NCI-H1436 (cell line): Measurements from ENCODE around the gene WIPF2.

ENCODE experiments used
- DNase-seq: peaks from one replicate; lab custom pipeline; 2025; lab: John Stamatoyannopoulos, UW

Gene WIPF2, protein sequence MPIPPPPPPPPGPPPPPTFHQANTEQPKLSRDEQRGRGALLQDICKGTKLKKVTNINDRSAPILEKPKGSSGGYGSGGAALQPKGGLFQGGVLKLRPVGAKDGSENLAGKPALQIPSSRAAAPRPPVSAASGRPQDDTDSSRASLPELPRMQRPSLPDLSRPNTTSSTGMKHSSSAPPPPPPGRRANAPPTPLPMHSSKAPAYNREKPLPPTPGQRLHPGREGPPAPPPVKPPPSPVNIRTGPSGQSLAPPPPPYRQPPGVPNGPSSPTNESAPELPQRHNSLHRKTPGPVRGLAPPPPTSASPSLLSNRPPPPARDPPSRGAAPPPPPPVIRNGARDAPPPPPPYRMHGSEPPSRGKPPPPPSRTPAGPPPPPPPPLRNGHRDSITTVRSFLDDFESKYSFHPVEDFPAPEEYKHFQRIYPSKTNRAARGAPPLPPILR

DNA sequence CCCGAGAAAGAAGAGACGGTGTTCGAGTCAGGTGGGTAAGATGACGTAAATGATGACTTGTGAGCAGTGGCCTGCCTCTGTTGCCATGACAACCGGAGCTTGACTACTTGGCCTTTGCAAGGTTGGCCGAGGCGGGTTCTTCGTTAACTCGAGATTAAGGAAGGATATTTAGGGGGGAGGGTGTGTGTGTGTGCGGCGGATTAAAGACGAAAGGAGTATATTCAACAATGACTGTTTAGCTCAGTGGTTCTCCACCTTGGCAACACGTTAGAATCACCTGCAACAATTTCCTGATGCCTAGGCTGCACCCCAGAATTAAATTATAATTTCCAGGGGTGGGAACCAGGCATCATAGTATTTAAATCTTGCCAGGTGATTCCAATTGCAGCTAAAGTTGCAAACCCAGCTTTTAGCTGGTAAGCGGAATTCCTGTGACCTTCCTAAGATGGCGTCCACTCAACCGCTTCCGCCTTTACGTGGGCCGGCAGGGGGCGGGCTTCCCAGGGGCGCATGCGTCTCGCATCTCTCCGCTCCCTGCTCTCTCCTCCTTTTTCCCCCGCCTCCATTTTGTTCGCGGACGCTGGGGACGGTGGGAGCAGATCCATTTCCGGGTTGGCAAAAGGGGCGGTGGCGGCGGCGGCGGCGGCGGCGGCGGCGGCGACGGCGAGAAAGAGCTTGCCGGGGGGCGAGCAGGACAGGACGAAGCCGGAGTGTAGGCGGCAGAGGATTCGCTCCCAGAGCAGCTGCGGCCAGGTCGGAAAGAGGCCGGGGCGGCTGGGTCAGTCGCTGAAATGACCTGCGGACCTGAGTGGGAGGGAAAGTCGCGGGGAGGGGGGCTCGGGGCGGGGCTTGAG, at the start of gene WIPF2:
Gene WIPF2, plus strand, starts transcription at position 565 of the 854 bp plus-strand sequence. CDS start 37,156 bp downstream, outside the sequence.
- DNase-seq = peak; percentile 100

DNA sequence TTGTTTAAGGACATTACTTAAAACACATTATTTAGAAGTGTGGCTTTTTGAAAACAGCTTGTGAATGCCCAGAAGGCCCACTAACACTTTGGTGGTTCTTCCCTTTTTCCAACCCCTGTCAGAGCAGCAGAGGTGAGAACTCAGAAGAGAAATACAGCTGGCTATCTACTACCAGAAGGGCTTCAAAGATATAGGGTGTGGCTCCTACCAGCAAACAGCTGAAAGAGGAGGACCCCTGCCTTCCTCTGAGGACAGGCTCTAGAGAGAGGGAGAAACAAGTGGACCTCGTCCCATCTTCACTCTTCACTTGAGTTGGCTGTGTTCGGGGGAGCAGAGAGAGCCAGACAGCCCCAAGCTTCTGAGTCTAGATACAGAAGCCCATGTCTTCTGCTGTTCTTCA, 48.8 kb upstream of the WIPF2 start:
- no peak for DNase-seq

DNA sequence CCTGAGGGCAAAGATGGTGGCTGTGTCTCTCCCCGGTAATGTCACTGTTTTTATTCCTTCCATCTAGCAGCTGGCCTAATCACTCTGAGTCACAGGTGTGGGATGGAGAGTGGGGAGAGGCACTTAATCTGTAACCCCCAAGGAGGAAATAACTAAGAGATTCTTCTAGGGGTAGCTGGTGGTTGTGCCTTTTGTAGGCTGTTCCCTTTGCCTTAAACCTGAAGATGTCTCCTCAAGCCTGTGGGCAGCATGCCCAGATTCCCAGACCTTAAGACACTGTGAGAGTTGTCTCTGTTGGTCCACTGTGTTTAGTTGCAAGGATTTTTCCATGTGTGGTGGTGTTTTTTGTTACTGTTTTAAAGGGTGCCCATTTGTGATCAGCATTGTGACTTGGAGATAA, 47.4 kb upstream of the WIPF2 start:
- no peak for DNase-seq

DNA sequence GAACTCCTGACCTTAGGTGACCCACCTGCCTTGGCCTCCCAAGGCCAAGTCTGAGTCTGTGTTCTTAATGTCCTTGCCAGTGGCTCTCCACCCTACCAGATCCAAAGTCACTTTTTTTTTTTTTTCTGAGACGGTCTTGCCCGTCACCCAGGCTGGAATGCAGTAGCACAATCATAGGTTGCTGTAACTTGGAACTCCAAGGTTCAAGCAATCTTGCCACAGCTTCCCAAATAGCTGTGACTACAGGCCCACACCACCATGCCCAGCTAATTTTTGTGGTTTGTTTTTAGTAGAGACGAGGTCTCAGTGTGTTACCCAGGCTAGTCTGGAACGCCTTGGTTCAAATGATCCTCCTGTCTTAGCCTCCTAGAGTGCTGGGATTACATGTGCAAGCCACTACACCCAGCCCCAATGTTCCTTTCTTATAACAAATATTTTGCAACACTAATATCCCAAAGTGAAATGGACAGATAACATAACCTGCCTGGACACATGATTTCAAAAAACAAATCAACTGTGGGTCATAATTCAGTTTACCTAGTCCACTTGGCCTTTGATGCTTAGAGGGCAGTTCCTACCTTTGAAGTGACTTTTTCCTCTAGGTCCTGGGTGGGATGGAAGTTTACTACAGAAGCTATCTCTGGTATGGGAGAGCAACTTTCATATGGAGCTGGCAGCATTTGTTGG, 45.9 kb upstream of the WIPF2 start:
- no peak for DNase-seq

DNA sequence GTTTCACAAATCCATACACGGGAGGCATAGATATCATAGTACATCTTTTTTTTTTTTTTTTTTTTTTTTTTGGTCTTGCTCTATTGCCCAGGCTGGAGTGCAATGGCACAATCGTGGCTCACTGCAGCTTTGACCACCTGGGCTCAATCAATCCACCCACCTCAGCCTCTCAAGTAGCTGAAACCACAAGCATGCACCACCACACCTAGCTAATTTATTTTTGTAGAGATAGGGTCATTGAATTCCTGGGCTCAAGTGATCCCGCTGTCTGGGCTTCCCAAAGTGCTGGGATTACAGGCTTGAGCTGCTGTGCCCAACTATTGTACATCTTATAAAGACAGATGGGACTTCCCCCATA, 45.3 kb upstream of the WIPF2 start:
- no peak for DNase-seq

DNA sequence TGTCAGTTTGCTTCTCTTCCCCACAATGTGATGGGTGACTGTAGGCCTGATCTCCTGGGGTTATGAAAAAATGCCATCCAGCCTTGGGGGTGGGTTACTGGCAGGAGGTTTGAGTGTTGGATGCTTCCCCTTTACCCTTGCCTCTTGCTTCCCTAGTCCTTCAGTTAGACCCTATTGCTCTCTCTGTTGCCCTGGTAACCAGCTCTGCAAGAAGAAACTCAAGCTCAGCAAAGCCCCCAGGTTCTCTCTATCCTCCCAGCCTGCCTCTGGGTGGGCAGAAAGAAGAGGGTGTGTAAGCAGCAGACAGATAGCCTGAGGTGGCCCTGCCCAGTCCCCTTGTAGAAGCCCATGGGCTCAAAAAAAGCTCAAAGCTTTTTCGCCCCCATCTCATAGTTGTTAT, 44.6 kb upstream of the WIPF2 start:
- no peak for DNase-seq

DNA sequence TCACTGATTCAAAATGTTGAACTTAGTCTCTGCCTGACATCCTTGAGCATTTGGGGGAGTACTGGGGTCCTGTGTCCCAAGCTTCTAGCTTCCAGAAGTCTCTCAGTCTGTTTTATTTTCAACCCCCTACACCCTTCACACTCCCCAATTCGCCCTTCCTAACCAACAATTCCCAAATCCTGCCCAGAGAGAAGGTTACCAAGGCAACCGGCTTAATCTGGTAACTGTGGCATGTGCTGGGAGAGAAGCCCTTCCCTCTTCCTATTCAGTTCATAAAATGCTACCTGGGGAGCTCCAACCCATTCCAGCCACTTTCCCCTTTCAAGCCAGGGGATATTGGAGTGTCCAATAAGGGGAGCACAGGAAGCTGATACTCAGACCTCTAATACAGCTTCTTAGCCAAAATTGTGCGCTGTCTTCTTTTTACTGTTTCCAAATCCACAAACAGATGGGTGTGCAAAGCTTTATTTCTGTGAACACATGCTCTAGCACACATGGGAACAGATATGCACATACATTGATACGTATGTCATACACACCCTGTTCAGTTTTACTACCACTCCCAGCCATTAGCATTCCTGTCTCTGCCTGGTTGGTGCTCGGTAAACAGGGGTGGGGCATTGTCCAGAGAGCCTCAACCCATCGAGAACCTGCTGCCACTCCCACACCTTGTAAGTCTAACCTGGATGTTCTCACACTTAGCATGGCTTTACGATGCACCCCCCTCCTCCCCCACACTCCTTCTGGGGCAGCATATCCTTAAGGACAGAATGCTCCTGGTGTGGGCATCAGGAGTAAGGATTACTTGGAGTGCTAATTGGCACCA, 43.0 kb upstream of the WIPF2 start:
- DNase-seq = no peak

DNA sequence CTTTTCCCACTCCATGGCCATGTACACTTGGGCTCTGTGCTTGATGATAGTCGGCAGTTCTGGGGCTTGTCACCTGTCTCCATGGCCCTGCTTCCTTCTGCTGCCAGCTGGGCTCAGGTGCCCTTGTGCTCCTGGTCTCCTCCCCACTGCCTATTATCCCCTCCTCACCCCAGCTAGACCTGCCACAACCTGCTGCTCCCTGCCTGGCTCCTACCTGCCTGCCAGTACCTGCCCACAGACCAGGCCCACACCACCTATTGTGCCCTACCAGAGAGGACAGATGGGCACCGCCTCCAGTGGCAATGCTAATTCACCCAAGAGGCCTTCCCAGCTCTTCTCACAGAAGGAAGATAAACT, 42.4 kb upstream of the WIPF2 start:
- DNase-seq = no peak

DNA sequence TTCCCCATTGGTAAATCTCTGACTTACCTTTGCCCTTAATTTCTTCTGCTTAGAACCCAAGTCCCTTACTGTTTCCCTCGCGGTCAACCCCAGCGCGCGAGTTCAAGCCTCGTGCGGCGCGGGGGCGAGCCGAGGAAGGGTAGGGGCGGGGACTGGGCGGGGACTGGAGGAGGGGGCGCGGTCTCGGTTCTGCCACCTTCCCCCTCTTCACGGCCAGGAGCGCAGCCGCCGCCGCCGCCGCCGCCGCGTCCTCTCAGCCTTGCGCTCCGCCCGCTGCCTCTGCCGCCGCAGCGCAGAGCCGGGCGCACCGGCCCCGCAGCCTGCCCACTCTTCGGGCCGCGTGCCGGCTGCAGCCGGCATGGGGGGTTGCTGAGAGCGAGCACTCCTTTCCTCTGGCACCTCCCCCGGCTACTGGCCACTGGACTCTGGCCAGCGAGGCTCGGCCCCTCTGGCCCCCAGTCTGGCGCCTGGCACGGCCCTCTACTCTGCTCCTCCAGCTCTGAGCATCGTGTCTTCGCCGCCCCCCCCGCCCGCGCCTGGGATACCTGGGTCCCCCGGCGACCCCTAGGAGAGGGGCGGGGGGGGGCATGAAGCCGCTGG, 41.7 kb upstream of the WIPF2 start, which contains the start of gene RAPGEFL1:
Gene RAPGEFL1, plus strand, starts transcription at position 196 of the 600 bp plus-strand sequence. Its CDS starts 392 bp downstream, at position 588.
- DNase-seq = peak; percentile 84

DNA sequence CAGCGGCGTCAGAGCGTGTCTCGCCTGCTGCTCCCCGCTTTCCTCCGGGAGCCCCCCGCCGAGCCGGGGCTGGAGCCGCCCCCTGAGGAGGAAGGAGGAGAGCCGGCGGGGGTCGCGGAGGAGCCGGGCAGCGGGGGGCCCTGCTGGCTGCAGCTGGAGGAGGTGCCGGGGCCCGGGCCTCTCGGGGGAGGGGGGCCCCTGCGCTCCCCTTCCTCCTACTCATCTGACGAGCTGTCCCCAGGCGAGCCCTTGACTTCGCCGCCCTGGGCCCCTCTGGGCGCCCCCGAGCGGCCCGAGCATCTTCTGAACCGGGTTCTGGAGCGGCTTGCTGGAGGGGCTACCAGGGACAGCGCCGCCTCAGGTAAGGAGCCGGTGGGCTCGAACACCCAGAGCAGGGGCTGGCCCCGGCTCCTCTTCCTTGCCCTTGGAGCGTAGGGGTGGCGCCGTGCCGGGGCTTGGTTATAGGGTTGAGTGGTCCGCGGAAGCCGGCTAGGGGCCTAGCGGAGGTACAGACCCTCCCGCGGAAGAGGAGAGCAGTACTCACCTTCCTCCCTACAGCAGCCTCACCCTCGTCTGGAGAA, 41.0 kb upstream of the WIPF2 start:
- DNase-seq = no peak

DNA sequence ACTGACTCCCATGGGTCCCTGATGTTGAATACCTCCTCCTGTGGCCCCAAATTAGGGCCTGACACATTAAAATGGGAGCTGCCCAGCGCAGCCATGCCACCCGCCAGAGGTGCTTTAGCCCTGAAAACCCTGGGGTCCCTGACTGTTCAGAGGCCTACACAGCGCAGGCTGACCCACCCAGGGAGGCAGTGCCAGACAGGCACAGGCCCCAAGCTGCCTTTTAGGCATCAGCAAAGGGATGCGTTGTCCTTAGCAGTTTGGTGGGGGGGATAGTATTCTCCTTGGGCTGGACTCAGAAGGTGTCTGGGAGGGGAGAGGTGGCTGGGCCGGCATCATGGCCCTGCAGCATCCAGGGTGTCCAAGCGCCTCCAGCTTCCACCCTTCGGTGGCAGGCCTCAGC, 40.4 kb upstream of the WIPF2 start:
- no peak for DNase-seq

DNA sequence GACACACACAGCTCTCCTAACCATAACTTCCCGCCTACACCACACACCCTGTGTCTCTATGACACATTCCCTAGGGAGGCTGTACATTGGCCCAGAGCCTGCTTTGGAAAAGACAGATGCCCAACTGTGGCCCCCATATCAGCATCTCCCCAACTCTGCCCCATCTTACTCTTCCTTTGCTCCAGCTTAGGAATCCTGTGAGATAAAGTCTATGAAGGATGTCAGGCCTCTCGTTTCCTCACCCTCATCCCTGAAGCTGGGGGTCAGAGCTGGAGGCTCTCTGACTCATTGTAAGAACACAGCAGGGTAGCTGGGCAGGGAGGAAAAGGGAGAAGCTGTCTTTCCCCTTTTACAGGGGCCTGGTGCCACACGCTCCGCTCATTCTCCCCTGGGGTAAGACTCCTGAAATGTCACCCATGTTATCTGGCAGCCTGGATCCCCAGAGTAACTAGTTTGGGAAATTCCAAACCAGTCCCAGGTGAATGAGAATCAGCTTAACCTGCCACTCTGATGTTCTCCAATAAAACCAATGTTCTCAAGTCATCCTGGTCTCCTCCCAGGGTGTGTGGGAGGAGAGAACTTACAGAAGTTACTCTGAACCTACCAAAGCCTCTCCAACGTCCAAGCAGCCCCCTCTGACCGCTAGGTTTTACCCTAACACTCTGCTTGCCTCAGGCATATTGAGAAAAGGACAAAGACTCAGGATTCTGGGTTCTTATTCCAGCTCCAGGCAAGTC, 39.0 kb upstream of the WIPF2 start:
- no peak for DNase-seq

DNA sequence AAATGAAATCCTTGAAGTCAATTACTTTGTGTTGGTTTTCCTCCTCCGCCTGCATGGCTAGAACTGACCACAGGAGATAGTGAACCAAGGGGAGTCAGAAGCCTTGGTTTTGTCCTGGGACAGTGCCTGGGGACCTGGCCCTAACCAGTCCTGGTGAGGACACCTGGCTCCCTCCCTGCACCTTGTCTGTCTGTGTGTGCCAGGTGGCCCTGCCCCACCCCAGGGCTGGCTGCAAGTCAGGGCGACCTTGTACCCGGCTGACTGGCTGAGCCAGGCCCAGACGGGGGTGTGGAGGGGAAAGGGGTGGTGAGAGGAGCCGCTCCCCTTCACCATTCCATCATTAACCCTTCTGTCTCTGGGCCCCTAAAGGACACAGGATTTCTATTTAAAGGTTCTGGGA, 38.4 kb upstream of the WIPF2 start:
- DNase-seq = no peak

DNA sequence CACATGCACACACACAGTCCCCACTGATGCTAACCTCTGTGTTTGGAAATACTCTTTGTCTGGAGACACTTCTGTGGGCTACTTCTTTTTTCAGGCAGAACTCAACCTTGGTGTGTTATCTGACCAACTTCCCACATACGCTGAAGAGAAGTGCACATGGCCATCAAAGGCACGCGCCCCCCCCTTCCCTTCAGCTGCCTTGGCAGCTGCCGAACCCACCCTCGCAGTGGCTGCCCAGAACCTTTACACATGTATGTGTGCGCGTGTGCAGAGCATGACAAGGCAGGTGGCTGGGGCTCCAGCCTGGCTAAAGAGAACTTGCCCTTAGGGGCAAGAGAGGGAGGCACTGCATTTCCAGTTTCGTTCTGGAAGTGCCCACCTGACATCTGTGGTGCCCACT, 37.9 kb upstream of the WIPF2 start:
- DNase-seq = no peak

DNA sequence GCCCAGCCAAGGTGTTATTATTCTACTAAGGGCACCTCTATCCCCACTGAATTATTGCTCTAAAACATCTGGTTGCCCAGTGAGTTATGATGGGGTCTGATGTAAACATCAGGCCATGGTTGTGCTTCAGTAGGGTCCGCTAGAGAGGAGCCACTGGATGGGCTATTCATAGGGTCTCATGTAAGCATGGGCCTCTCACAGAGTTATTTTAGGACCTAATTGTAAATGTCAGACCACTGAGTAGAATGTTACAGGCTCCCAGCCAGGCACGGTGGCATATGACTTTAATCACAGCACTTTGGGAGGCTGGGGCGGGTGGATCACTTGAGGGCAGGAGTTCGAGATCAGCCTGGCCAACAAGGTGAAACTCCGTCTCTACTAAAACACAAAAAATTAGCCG, 36.5 kb upstream of the WIPF2 start:
- no peak for DNase-seq

DNA sequence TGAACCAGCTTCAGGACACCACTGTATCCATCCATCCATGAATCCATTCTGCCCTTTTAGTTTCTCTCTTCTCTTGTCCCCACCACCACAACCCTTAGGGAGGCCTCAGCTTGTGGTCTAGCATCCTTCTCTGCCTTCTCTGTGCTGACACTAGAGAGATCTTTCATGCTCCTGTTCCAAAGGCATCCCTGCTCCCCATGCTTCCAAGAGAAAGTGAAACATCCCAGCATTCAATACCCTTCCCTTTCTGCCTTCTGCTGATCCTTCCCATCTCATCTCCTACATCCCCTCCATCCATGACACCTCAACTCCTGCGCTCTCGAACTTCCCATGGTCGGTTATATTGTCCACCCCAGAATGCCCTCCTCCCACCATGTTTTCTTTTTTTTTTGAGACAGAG, 31.9 kb upstream of the WIPF2 start:
- no peak for DNase-seq

DNA sequence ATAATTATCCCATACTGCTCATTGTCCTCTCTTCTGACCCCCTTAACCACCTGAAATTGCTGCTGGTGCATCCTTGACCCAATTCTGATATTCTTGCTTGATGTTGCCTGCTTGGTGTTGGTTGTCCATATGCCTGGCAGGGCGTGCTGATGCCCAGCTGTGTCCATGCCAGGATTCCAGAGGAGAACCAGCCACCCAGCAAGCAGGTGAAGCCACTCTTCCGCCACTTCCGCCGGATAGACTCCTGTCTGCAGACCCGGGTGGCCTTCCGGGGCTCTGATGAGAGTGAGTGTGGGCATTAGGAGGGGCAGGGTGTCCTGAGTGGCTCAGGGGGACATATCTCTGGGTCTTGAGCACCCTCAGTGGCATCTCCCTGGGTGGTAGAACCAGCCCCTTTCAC, 30.4 kb upstream of the WIPF2 start:
- DNase-seq = no peak

DNA sequence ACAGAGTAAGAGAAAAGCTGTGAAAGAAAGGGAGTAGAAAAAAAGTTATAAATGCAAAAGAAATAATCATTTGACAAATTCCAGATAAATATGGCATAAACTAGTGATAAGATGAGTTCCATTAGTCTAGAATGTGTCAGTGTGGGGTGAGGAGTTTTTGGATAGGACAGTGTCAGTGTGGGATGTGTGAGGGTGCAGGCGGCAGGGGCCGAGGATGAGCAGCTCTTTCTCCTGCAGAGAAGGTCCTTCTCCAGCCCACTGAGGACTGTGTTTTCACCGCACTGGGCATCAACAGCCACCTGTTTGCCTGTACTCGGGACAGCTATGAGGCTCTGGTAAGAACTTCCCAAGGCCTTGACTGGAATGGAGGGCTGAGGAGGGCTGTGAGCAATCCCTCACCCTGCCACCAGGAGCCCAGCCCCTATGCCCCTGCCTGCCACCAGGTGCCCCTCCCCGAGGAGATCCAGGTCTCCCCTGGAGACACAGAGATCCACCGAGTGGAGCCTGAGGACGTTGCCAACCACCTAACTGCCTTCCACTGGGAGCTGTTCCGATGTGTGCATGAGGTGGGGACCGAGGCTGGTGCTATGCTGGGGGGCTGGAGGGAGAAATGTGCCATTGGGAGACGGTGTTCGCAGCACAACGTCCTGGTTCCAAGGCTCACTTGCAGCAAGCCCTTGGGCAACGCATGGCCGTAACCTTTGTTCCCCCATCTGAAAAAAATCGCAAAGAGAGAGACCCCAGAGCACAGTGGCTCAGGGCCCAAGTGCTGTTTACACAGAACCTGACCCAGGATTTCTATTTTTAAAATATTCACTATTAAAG, 28.7 kb upstream of the WIPF2 start:
- DNase-seq = peak; percentile 70
